Suprapubic skin (tissue), 4 donors: ENCODE measurements around the gene BNIP1. TPM values are rescaled to one million over a fixed set of nuclear protein-coding genes. Genes with fewer than 3 reads are reported as not detected.

ENCODE experiments used
- DNase-seq, 2 donors: peaks; one replicate each; pipeline ENCODE4 v3.0.0-alpha.2; 2019; ENCODE audit warnings: low spot score in 2 of 2
- H3K27ac ChIP-seq: fragments of 200-600 bp; sonication (generic); one replicate; pipeline ENCODE4 v1.5.1; 2019
- H3K27me3 ChIP-seq: fragments of 200-600 bp; sonication (generic); one replicate; pipeline ENCODE4 v1.5.1; 2019
- H3K36me3 ChIP-seq: fragments of 200-600 bp; sonication (generic); one replicate; pipeline ENCODE4 v1.5.1; 2019
- H3K4me1 ChIP-seq: fragments of 200-600 bp; sonication (generic); one replicate; pipeline ENCODE4 v1.5.1; 2019
- H3K4me3 ChIP-seq: fragments of 200-600 bp; sonication (generic); one replicate; pipeline ENCODE4 v1.5.1; 2019; ENCODE audit warnings: mild to moderate bottlenecking
- H3K9me3 ChIP-seq: fragments of 200-600 bp; sonication (generic); one replicate; pipeline ENCODE4 v1.5.1; 2019
- EP300 ChIP-seq: sonication (generic); formaldehyde crosslinking; IDR thresholded peaks from one replicate; pipeline ENCODE4 v1.6.1; 2017; ENCODE audit warnings: antibody characterized with exemption
- POLR2A ChIP-seq, 2 donors: fragments of 450-650 bp; IDR thresholded peaks; one replicate each; pipeline ENCODE4 v1.6.1; 2017; ENCODE audit warnings: antibody characterized with exemption in 2 of 2, mild to moderate bottlenecking in 2 of 2, moderate library complexity in 2 of 2
- POLR2AphosphoS5 ChIP-seq, 3 donors: sonication (generic); formaldehyde crosslinking; IDR thresholded peaks; one replicate each; pipeline ENCODE4 v1.6.1; 2017; ENCODE audit warnings: antibody characterized with exemption in 3 of 3
- WGBS: methylation state at CpG from one replicate; pipeline ENCODE4 v1.1.5; 2018; 5-methylcytosine and 5-hydroxymethylcytosine counted together
- total RNA-seq, 4 donors: library from RNA; depleted of rRNA; stranded (reverse); fragments of >200 nt; gene quantifications; one replicate each; pipeline ENCODE4 v1.1.0, GENCODE V29; 2016
- TF ChIP-seq, protein P1 (sequence below), 2 donors: fragments of 200-600 bp in 1 of 2; fragments of 450-650 bp in 1 of 2; sonication (generic) in 1 of 2; IDR thresholded peaks; one replicate each; pipeline ENCODE4 v1.5.1; 2016 to 2019; ENCODE audit warnings: antibody characterized with exemption in 2 of 2, mild to moderate bottlenecking in 1 of 2, moderate library complexity in 1 of 2

The BNIP1 gene
- total RNA-seq, 4 donors from 2014 or later = 7.1 to 16.5 (median 9.2) TPM

DNA sequence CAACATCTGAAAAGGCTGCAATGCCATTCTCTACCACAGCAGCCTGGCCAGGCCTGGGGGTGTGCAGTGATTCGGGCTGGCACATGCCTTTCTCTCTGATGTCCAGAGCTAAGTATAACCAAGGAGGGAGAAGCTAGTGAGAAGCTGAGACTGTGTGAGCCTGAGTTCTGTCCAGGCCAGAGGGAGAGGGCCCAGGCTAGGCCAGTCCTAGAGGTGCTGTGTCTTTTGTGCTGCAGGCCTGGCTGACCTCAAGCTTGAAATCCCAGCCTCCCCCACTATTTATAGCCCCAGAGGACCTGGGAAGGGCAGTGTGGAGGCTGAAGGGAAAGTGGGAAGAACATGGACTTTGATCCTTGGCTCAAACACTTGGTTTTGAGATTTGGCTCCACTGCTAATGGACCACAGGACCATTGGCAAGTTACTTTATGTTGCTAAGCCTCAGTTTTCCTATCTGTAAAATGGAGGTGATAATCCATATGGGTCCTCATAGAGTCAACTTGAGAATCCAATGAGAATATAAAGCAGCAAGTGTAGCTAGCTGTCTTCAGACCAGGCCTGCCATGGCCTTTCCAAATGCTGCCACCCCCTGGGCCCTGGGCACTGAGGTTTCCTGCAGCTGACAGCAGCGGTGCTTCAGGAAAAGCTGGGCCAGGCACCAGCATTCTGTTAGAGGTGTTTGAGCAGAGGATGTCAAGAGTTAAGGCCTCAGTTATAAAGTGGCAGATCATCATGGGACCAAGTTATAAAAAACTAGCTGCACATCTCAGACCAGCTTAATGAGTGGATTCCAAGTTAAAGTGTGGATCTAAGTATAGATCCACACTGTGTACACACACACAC lies 21.1 kb downstream of the BNIP1 start:
- Histone ChIP-seq H3K36me3 (peaks cover 41% of the 10 kb centered on the region), H3K4me1 (no peaks in the 10 kb centered on the region), H3K27ac (no peak overlapping the region), H3K9me3 (no peaks in the 10 kb centered on the region), H3K4me3 (no peak overlapping the region), H3K27me3 (no peaks in the 10 kb centered on the region)
- TF ChIP-seq EP300 = no peak
- no peak for TF ChIP-seq POLR2AphosphoS5 (IDR thresholded peaks at IDR 0.05)
- TF ChIP-seq, protein P1, sequence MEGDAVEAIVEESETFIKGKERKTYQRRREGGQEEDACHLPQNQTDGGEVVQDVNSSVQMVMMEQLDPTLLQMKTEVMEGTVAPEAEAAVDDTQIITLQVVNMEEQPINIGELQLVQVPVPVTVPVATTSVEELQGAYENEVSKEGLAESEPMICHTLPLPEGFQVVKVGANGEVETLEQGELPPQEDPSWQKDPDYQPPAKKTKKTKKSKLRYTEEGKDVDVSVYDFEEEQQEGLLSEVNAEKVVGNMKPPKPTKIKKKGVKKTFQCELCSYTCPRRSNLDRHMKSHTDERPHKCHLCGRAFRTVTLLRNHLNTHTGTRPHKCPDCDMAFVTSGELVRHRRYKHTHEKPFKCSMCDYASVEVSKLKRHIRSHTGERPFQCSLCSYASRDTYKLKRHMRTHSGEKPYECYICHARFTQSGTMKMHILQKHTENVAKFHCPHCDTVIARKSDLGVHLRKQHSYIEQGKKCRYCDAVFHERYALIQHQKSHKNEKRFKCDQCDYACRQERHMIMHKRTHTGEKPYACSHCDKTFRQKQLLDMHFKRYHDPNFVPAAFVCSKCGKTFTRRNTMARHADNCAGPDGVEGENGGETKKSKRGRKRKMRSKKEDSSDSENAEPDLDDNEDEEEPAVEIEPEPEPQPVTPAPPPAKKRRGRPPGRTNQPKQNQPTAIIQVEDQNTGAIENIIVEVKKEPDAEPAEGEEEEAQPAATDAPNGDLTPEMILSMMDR (IDR thresholded peaks at IDR 0.05) = no peak
- TF ChIP-seq POLR2A (IDR thresholded peaks at IDR 0.05) = no peak
- no peak for DNase-seq
- 70% methylated on average over 2 of the region's 2 CpGs for WGBS

DNA sequence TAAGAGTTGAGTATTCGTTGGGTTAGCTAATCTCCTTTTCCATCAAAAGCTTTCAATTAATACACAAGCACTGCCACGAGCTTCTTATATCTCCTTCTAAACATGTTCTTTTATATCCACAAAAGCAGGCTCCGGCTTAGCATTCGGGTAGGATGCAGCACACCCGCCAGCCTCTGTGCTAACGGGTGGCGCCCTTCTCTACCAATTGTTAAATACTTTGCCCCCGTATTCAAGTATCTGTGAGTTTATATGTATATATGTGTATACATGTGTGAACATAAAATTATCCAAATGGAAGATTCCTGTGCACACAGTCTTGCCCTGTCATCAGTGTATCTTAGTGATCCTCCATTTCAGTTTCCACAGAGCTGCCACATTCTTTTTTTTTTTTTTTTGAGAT lies 27.8 kb downstream of the BNIP1 start:
- WGBS = 92% methylated on average over 8 of the region's 8 CpGs
- Histone ChIP-seq H3K27ac (no peak overlapping the region), H3K36me3 (no peaks in the 10 kb centered on the region), H3K9me3 (no peaks in the 10 kb centered on the region), H3K4me3 (no peak overlapping the region), H3K4me1 (no peaks in the 10 kb centered on the region), H3K27me3 (no peaks in the 10 kb centered on the region)
- no peak for DNase-seq
- no peak for TF ChIP-seq EP300
- TF ChIP-seq, protein P1 (IDR thresholded peaks at IDR 0.05) = no peak
- no peak for TF ChIP-seq POLR2AphosphoS5 (IDR thresholded peaks at IDR 0.05)
- no peak for TF ChIP-seq POLR2A (IDR thresholded peaks at IDR 0.05)

GRCh38 chr5:173175523-173175922 lies 31.2 kb downstream of the BNIP1 start:
- Histone ChIP-seq H3K27ac (no peak overlapping the region), H3K36me3 (no peaks in the 10 kb centered on the region), H3K9me3 (no peaks in the 10 kb centered on the region), H3K4me1 (no peaks in the 10 kb centered on the region), H3K4me3 (no peak overlapping the region), H3K27me3 (no peaks in the 10 kb centered on the region)
- DNase-seq = no peak
- WGBS = 49% methylated on average over 4 of the region's 4 CpGs
- TF ChIP-seq POLR2AphosphoS5 (IDR thresholded peaks at IDR 0.05) (no peak), EP300 (no peak), POLR2A (IDR thresholded peaks at IDR 0.05) (no peak)
- TF ChIP-seq, protein P1 (IDR thresholded peaks at IDR 0.05) = no peak

GRCh38 chr5:173178369-173178910 lies 34.1 kb downstream of the BNIP1 start:
- no peaks in the 10 kb centered on the region for H3K9me3 ChIP-seq
- no peak overlapping the region for H3K27ac ChIP-seq
- H3K36me3 ChIP-seq = no peaks in the 10 kb centered on the region
- no peak for DNase-seq
- H3K4me3 ChIP-seq = no peak overlapping the region
- 83% methylated on average over 12 of the region's 12 CpGs for WGBS
- TF ChIP-seq EP300 (no peak), POLR2A (IDR thresholded peaks at IDR 0.05) (no peak), POLR2AphosphoS5 (IDR thresholded peaks at IDR 0.05) (no peak)
- TF ChIP-seq, protein P1 (IDR thresholded peaks at IDR 0.05) = no peak
- H3K4me1 ChIP-seq = no peaks in the 10 kb centered on the region
- no peaks in the 10 kb centered on the region for H3K27me3 ChIP-seq

GRCh38 chr5:173180331-173180730 lies 36.0 kb downstream of the BNIP1 start:
- no peak for DNase-seq
- H3K4me3 ChIP-seq = no peak overlapping the region
- H3K9me3 ChIP-seq = no peaks in the 10 kb centered on the region
- H3K27me3 ChIP-seq = no peaks in the 10 kb centered on the region
- H3K27ac ChIP-seq = no peak overlapping the region
- H3K4me1 ChIP-seq = no peaks in the 10 kb centered on the region
- 45% methylated on average over 2 of the region's 2 CpGs for WGBS
- TF ChIP-seq POLR2AphosphoS5 (IDR thresholded peaks at IDR 0.05) = no peak
- TF ChIP-seq EP300 = no peak
- TF ChIP-seq, protein P1 (IDR thresholded peaks at IDR 0.05) = no peak
- TF ChIP-seq POLR2A (IDR thresholded peaks at IDR 0.05) = no peak
- H3K36me3 ChIP-seq = no peaks in the 10 kb centered on the region
